Liver (tissue), 3 donors: ENCODE measurements around the gene ATP13A1.

Source experiments
- FOXA1 ChIP-seq: IDR thresholded peaks from 2 replicates; pipeline ENCODE4 v1.6.1; 2016; ENCODE audit warnings: antibody characterized with exemption
- GABPA ChIP-seq, 2 donors: IDR thresholded peaks in 1 of 2; conservative IDR thresholded peaks in 1 of 2; 2 replicates each; pipeline ENCODE4 v1.6.1; 2016; ENCODE audit warnings: antibody characterized with exemption in 2 of 2, mild to moderate bottlenecking in 1 of 2, moderate library complexity in 1 of 2
- HNF4G ChIP-seq: IDR thresholded peaks from 2 replicates; pipeline ENCODE4 v1.6.1; 2016; ENCODE audit warnings: antibody characterized with exemption
- JUND ChIP-seq, 2 donors: IDR thresholded peaks; 2 replicates each; pipeline ENCODE4 v1.6.1; 2016; ENCODE audit warnings: antibody characterized with exemption in 2 of 2
- RAD21 ChIP-seq, 2 donors: IDR thresholded peaks; 2 replicates each; pipeline ENCODE4 v1.6.1; 2016; ENCODE audit warnings: antibody characterized with exemption in 2 of 2, mild to moderate bottlenecking in 2 of 2
- REST ChIP-seq: IDR thresholded peaks from 2 replicates; pipeline ENCODE4 v1.6.1; 2016; ENCODE audit warnings: antibody characterized with exemption, mild to moderate bottlenecking
- RXRA ChIP-seq, 2 donors: IDR thresholded peaks; 2 replicates each; pipeline ENCODE4 v1.6.1; 2017 to 2018; ENCODE audit warnings: antibody characterized with exemption in 2 of 2, mild to moderate bottlenecking in 1 of 2
- SP1 ChIP-seq: IDR thresholded peaks from 2 replicates; pipeline ENCODE4 v1.6.1; 2018; ENCODE audit warnings: antibody characterized with exemption, mild to moderate bottlenecking
- YY1 ChIP-seq: IDR thresholded peaks from 2 replicates; pipeline ENCODE4 v1.6.1; 2016; ENCODE audit warnings: antibody characterized with exemption, mild to moderate bottlenecking
- ZBTB33 ChIP-seq: IDR thresholded peaks from 2 replicates; pipeline ENCODE4 v1.6.1; 2016; ENCODE audit warnings: antibody characterized with exemption
- TF ChIP-seq, protein P1 (sequence below): fragments of 150-350 bp; IDR thresholded peaks from 2 replicates; pipeline ENCODE4 v1.5.1; 2017; ENCODE audit warnings: improper control_type of control experiment, low read depth, low read length; ENCODE audit not compliant: missing input control
- TF ChIP-seq, protein P2 (sequence below): IDR thresholded peaks from 2 replicates; pipeline ENCODE4 v1.6.1; 2016; ENCODE audit warnings: antibody characterized with exemption
- donor health status: healthy.
- donor health status: healthy.

DNA sequence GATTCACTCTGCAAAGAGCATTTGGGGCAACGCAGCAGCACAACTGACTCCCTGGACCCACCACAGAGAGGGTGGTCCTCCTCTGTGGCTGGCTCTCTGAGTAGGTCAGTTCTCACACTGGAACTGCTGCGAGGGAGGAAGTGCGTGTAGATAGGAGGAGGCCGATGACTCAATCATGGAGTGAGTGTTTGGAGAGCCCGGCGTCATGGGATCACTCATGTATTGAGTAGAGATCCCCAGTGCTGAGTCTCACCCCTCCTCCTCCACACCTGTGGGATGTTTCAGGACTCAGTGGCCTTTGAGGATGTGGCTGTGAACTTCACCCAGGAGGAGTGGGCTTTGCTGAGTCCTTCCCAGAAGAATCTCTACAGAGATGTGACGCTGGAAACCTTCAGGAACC is 14.1 kb upstream of the ATP13A1 start:
- TF ChIP-seq, protein P1, sequence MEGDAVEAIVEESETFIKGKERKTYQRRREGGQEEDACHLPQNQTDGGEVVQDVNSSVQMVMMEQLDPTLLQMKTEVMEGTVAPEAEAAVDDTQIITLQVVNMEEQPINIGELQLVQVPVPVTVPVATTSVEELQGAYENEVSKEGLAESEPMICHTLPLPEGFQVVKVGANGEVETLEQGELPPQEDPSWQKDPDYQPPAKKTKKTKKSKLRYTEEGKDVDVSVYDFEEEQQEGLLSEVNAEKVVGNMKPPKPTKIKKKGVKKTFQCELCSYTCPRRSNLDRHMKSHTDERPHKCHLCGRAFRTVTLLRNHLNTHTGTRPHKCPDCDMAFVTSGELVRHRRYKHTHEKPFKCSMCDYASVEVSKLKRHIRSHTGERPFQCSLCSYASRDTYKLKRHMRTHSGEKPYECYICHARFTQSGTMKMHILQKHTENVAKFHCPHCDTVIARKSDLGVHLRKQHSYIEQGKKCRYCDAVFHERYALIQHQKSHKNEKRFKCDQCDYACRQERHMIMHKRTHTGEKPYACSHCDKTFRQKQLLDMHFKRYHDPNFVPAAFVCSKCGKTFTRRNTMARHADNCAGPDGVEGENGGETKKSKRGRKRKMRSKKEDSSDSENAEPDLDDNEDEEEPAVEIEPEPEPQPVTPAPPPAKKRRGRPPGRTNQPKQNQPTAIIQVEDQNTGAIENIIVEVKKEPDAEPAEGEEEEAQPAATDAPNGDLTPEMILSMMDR: no peak
- TF ChIP-seq ZBTB33 (no peak), GABPA (IDR thresholded peaks at IDR 0.05 in 1 of 2, conservative IDR thresholded peaks at IDR 0.05 in 1 of 2) (no peak), RAD21 (IDR thresholded peaks at IDR 0.05) (no peak), SP1 (no peak), HNF4G (no peak), YY1 (no peak), REST (no peak), JUND (IDR thresholded peaks at IDR 0.05) (no peak), FOXA1 (no peak), RXRA (IDR thresholded peaks at IDR 0.05) (no peak)
- TF ChIP-seq, protein P2, sequence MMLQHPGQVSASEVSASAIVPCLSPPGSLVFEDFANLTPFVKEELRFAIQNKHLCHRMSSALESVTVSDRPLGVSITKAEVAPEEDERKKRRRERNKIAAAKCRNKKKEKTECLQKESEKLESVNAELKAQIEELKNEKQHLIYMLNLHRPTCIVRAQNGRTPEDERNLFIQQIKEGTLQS: no peak
